ENCODE measurements around the gene SIGLEC1. TPM values are rescaled to one million over a fixed set of nuclear protein-coding genes. Genes with fewer than 3 reads are reported as not detected.

Gene SIGLEC1
- total RNA-seq, 1 experiment from 2014 or later: 0.17 TPM

GRCh38 chr20:3755269-3755668 is 42.9 kb upstream of the SIGLEC1 start:
- Histone ChIP-seq H3K9me3 (ENCODE audit: control insufficient read depth in 1 of 2, insufficient read depth in 1 of 2, low read depth in 1 of 2, low read length in 2 of 2) (no peaks in the 10 kb centered on the region), H3K36me3 (ENCODE audit: control insufficient read depth in 1 of 2, insufficient read depth in 2 of 2, low read length in 2 of 2) (peaks cover 6 to 36% of the 10 kb centered on the region in 2 experiments; a peak in 3 of 4 replicates), H3K9ac (ENCODE audit: low read length) (no peak overlapping the region), H3K4me2 (ENCODE audit: low read length) (no peak overlapping the region), H3K27ac (ENCODE audit: low read depth, low read length) (no peak overlapping the region), H4K20me1 (ENCODE audit: insufficient read depth) (no peaks in the 10 kb centered on the region), H3K27me3 (ENCODE audit: insufficient read depth, low read length) (no peaks in the 10 kb centered on the region), H2AFZ (ENCODE audit: low read depth, low read length, poor library complexity, severe bottlenecking) (no peak overlapping the region), H3K4me1 (ENCODE audit: control insufficient read depth in 1 of 2, insufficient read depth in 2 of 2, low read length in 2 of 2) (peaks cover 0 to 4% of the 10 kb centered on the region in 2 experiments; a peak in 1 of 4 replicates), H3K79me2 (ENCODE audit: insufficient read depth, low read length) (peaks cover 6% of the 10 kb centered on the region; the same call in 1 of the 2 replicates), H3K9me2 (ENCODE audit: insufficient read depth) (no peaks in the 10 kb centered on the region), H3K4me3 (replicated peaks in 1 of 2; ENCODE audit: low read depth in 1 of 2, low read length in 2 of 2) (no peak overlapping the region)
- no peak for ATAC-seq
- no peak for DNase-seq (ENCODE audit: low read depth, low spot score)
- CTCF ChIA-PET: interaction anchor here (0.5 to 1.3 kb wide), 3 partner anchors 10 to 1485 kb away, joined by 3 read pairs; partner anchors contain the start of gene SPEF1
- POLR2A ChIA-PET: no interaction called here
- BruUV-seq (replicated peaks): no TSS peak
- TF ChIP-seq SRF (IDR thresholded peaks at IDR 0.05; ENCODE audit: low read depth): no peak
- no peak for TF ChIP-seq ZFX (IDR thresholded peaks at IDR 0.05)
- TF ChIP-seq RAD21 (IDR thresholded peaks at IDR 0.05; ENCODE audit: low read depth): no peak
- TF ChIP-seq ELF1 (IDR thresholded peaks at IDR 0.05; ENCODE audit: borderline replicate concordance, low read depth): no peak
- TF ChIP-seq TCF7L2 (IDR thresholded peaks at IDR 0.05; ENCODE audit: borderline replicate concordance, extremely low read depth, insufficient read depth, insufficient read length): no peak
- no peak for TF ChIP-seq ATF3 (IDR thresholded peaks at IDR 0.05)
- no peak for TF ChIP-seq CEBPB (IDR thresholded peaks at IDR 0.05; ENCODE audit: low read depth)
- no peak for TF ChIP-seq MAX (IDR thresholded peaks at IDR 0.05)
- TF ChIP-seq EZH2phosphoT487 (IDR thresholded peaks at IDR 0.05; ENCODE audit: borderline replicate concordance): no peak
- no peak for TF ChIP-seq EZH2 (IDR thresholded peaks at IDR 0.05)
- no peak for TF ChIP-seq FOSL1 (IDR thresholded peaks at IDR 0.05; ENCODE audit: low read depth)
- no peak for TF ChIP-seq POLR2AphosphoS5 (IDR thresholded peaks at IDR 0.05; ENCODE audit: low read depth, low read length)
- no peak for TF ChIP-seq REST (IDR thresholded peaks at IDR 0.05; ENCODE audit: low read depth)
- no peak for TF ChIP-seq YY1 (IDR thresholded peaks at IDR 0.05; ENCODE audit: extremely low read depth, insufficient replicate concordance, low read depth, low read length)
- RAD21 ChIA-PET (ENCODE audit: low non-redundant PET in 1 of 2, low total read pairs in 2 of 2, uncharacterized antibody in 2 of 2, unreplicated experiment in 2 of 2): no interaction called here
- intact Hi-C loops (cut with micrococcal nuclease): no loop called here
